Erythroblast (primary cell): Measurements from ENCODE around the gene DCAF4.

ENCODE experiments used
- GATA1 ChIP-seq: IDR thresholded peaks from 2 replicates; pipeline ENCODE4 v1.6.1; 2011; ENCODE audit warnings: low read depth, mild to moderate bottlenecking, control low read depth, low read length, moderate library complexity
- POLR2A ChIP-seq: IDR thresholded peaks from 2 replicates; pipeline ENCODE4 v1.6.1; 2011; ENCODE audit warnings: mild to moderate bottlenecking, low read length

- TF ChIP-seq POLR2A, result no peak
- TF ChIP-seq GATA1, result no peak
Measured at GRCh38 chr14:72943876-72944430, 17.7 kb downstream of the DCAF4 start.
